ENCODE measurements around the gene KCNK13. TPM values are rescaled to one million over a fixed set of nuclear protein-coding genes. Genes with fewer than 3 reads are reported as not detected.

Gene KCNK13
- total RNA-seq, 1 experiment from 2014 or later = not detected

- POLR2A ChIA-PET = no interaction called here
- Histone ChIP-seq H3K9me3 (ENCODE audit: control insufficient read depth, insufficient read depth, low read depth, low read length) (no peaks in the 10 kb centered on the region), H3K36me3 (ENCODE audit: control insufficient read depth, insufficient read depth, low read length) (no peaks in the 10 kb centered on the region), H3K27me3 (ENCODE audit: control insufficient read depth, insufficient read depth, low read length) (no peaks in the 10 kb centered on the region; the same call in 1 of the 2 replicates), H3K4me3 (ENCODE audit: low read depth in 2 of 2, low read length in 2 of 2) (no peak overlapping the region), H3K4me1 (ENCODE audit: control insufficient read depth, insufficient read depth, low read length) (no peaks in the 10 kb centered on the region), H3K27ac (ENCODE audit: low read length) (no peak overlapping the region)
- in situ Hi-C loops (cut with HindIII; ENCODE audit: low pct_unique_long_range_greater_than_20kb, low sequenced_read_pairs) = no loop called here
- TF ChIP-seq CTCF (IDR thresholded peaks at IDR 0.05) (no peak), REST (IDR thresholded peaks at IDR 0.05; ENCODE audit: insufficient read depth in 1 of 2, low read depth in 2 of 2, low read length in 1 of 2) (no peak), TCF7L2 (IDR thresholded peaks at IDR 0.05; ENCODE audit: low read depth, low read length) (no peak), SIN3A (IDR thresholded peaks at IDR 0.05; ENCODE audit: borderline replicate concordance, insufficient read depth, low read depth, low read length) (no peak), POLR2AphosphoS5 (IDR thresholded peaks at IDR 0.05; ENCODE audit: low read depth, low read length) (no peak)
- BruUV-seq (replicated peaks) = no TSS peak
- intact Hi-C loops (cut with micrococcal nuclease; ENCODE audit: unreplicated experiment) = no loop called here
- DNase-seq (ENCODE audit: low read depth, low spot score) = no peak
- CTCF ChIA-PET = no interaction called here
- no peak for ATAC-seq
Measured at GRCh38 chr14:90184094-90184493, 122.3 kb downstream of the KCNK13 start.

- TF ChIP-seq TCF7L2 (IDR thresholded peaks at IDR 0.05; ENCODE audit: low read depth, low read length) = no peak
- TF ChIP-seq SIN3A (IDR thresholded peaks at IDR 0.05; ENCODE audit: borderline replicate concordance, insufficient read depth, low read depth, low read length) = no peak
- no peak for TF ChIP-seq POLR2AphosphoS5 (IDR thresholded peaks at IDR 0.05; ENCODE audit: low read depth, low read length)
- no peak for TF ChIP-seq REST (IDR thresholded peaks at IDR 0.05; ENCODE audit: insufficient read depth in 1 of 2, low read depth in 2 of 2, low read length in 1 of 2)
- no peak for TF ChIP-seq CTCF (IDR thresholded peaks at IDR 0.05)
- BruUV-seq (replicated peaks) = no TSS peak
- CTCF ChIA-PET = no interaction called here
Measured at GRCh38 chr14:90184571-90185266, 122.9 kb downstream of the KCNK13 start.

More at GRCh38 chr14:90184571-90185266, 122.9 kb downstream of the KCNK13 start:
- Histone ChIP-seq H3K4me3 (ENCODE audit: low read depth in 2 of 2, low read length in 2 of 2) (no peak overlapping the region), H3K27ac (ENCODE audit: low read length) (no peak overlapping the region), H3K9me3 (ENCODE audit: control insufficient read depth, insufficient read depth, low read depth, low read length) (no peaks in the 10 kb centered on the region), H3K4me1 (ENCODE audit: control insufficient read depth, insufficient read depth, low read length) (no peaks in the 10 kb centered on the region), H3K36me3 (ENCODE audit: control insufficient read depth, insufficient read depth, low read length) (no peaks in the 10 kb centered on the region), H3K27me3 (ENCODE audit: control insufficient read depth, insufficient read depth, low read length) (no peaks in the 10 kb centered on the region; the same call in 1 of the 2 replicates)
- in situ Hi-C loops (cut with HindIII; ENCODE audit: low pct_unique_long_range_greater_than_20kb, low sequenced_read_pairs) (no loop called here), intact Hi-C loops (cut with micrococcal nuclease; ENCODE audit: unreplicated experiment) (no loop called here)
- POLR2A ChIA-PET = no interaction called here
- DNase-seq (ENCODE audit: low read depth, low spot score) = no peak
- no peak for ATAC-seq

Data from Panc1 (cell line).